CD1c-positive myeloid dendritic cell (primary cell): Measurements from ENCODE around the gene ISLR.

Source experiments
- DNase-seq: peaks from one replicate; pipeline ENCODE4 v3.0.0-alpha.2; 2016; ENCODE audit errors: extremely low spot score

The ISLR gene

DNA sequence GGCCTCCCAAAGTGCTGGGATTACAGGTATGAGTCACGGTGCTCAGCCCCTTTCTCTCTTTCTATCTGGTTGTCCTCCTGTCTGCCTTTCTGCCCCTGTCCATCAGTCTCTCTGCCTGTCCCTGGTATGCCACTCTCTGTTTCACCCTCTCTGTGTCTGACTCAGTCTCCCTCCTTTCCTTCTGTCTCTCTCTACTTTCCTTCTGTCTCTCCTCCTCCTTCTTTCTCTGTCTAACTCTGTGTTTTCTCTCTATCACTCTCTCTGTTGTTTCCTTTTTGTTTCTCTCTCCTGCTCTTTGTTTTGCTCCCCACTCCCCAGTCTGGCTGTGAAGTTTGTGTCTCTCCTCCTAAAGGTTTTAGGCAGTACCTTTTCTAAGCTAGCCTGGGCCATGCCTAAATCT, 38.1 kb downstream of the ISLR start:
- DNase-seq: no peak

- DNase-seq: no peak
Observed at GRCh38 chr15:74212494-74212893, 39.0 kb downstream of the ISLR start.

DNA sequence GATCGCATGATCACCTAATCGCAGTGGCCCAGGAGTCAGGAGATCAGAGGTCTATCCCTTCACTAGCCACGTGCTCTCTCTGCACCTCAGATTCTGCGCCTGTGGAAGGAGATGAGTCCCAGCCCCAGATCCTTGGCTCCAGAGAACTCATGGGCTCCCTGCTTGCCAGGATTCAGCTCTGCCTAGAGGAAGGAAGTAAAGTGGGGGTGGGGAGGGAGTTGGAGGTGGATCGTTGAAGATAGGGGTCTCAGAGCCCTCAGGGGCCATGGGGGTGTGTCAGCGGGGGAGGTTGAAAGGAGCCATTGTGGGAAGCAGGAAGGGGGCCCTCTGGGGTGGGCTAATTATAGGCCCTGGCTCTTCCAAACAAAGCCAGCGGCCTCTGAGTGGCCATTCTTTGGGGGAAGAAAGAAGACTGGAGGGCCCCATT, 40.4 kb downstream of the ISLR start:
- DNase-seq: no peak

DNA sequence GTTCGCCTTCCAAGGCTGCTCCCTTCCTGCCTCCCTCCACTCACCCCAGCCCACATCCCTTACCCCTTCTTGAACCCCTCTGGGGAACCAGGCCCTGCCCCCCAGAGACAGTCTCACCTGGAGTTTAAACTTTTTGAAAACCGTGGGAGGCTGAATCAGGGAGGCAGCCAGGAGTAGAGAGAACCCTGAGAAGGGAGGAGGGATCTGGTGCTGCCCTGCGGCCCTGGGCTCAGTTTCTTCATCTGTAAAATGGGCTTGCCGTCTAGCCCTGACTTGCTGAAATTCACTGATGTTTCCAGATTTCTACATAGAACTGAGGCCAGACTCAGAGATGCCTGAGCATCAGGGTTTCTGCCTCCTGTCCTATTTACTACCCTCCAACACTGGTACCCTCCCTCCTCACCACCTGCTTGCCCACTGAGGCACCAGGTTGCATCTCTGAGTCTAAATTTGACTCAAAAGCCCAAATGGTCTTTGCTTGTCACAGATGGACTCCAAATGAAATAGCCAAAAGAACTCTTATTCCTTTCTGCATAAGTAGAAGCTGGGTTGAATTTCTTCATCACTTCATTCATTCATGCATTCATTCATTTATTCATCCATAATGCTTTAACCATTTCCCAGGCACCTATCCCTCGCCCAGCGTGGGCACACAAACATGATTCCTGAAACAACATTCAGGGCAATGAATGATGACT, 41.0 kb downstream of the ISLR start:
- DNase-seq: no peak

- DNase-seq: no peak
Observed at GRCh38 chr15:74215958-74216357, 42.4 kb downstream of the ISLR start.

- DNase-seq: no peak
Observed at GRCh38 chr15:74216949-74217348, 43.4 kb downstream of the ISLR start.

- DNase-seq: no peak
Observed at GRCh38 chr15:74217907-74218885, 44.7 kb downstream of the ISLR start.

- DNase-seq: no peak
Observed at GRCh38 chr15:74220475-74221248, 47.2 kb downstream of the ISLR start.

DNA sequence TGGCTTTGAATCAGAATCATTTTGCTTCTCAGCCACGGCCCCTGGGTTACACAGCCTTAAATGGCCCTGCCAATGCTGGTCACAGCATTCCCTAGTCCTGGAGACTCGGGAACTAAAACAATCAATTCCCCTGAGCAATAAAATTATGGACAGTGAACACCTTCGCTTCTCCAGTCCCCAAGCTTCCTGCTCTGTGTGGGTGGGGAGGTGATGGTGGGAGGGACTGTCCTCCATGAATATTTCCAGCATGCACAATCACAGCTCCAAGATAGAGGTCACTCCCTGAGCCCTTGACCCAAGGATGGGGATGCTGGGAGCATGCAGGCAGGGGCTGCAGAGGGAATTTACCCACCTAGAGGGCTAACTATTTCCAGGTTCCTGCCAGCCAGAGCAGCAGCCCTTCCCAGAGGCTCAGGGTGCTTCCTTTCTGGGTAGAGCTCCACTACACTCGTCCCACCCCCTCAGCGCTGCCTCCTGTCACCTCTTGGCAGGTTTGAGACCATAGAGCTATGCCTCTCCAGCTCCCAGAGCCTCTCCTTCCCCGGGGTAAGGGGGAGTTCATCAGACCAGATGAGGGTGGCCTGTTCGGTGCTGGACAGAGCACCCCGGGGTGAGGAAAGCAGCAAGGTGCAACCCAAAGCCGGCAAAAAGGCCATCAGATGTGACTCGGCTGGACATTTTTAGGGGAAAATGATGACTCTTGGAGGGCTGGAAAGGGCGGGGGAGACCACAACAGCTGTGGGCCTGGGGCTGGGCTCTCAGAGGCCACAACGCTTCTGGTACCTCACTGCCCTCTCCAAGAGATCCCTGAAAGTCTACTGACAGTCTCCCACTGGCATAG, 48.1 kb downstream of the ISLR start:
- DNase-seq: no peak

GRCh38 chr15:74222240-74223119, 49.0 kb downstream of the ISLR start:
- no peak for DNase-seq

- no peak for DNase-seq
Observed at GRCh38 chr15:74225928-74226327, 52.4 kb downstream of the ISLR start.
